Measurements from ENCODE around the gene BMF.

DNA sequence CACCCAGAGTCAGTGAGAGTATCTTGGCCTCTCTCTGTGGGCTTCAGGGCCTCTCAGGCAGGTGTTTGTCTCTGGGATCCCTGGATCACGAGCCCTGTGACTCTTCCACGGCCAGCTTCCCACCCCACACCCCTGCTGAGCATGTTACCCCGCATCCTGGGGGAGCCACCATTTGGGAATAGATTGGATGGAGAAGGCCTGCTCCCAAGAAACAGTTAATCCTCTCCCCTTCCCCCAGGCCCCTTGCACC is 54.1 kb downstream of the BMF start:
- no peak for TF ChIP-seq CTCF (IDR thresholded peaks at IDR 0.05; ENCODE audit: low read depth, low read length, poor library complexity, severe bottlenecking)
- no peak for TF ChIP-seq EZH2phosphoT487 (IDR thresholded peaks at IDR 0.05; ENCODE audit: borderline replicate concordance, low read length)

All from DOHH2 (cell line).